ENCODE results near the gene NR6A1. TPM values are rescaled to one million over a fixed set of nuclear protein-coding genes. Genes with fewer than 3 reads are reported as not detected.

Gene NR6A1
- total and polyA plus RNA-seq, 4 experiments from 2014 or later: 0.06 TPM; not detected in 3

- Mint-ChIP-seq H3K27ac (no peak overlapping the region), H3K36me3 (no peaks in the 10 kb centered on the region), H3K27me3 (peaks cover 5 to 10% of the 10 kb centered on the region in 2 donors), H3K4me3 (no peak overlapping the region), H3K4me1 (peaks cover 0 to 2% (median 0%) of the 10 kb centered on the region in 4 donors), H3K9me3 (no peaks in the 10 kb centered on the region)
- Histone ChIP-seq H3K4me3 (ENCODE audit: low read length in 2 of 2) (no peak overlapping the region), H3K27me3 (ENCODE audit: insufficient read depth, low read length) (peaks cover 4% of the 10 kb centered on the region), H3K4me1 (ENCODE audit: insufficient read depth, low read length) (no peaks in the 10 kb centered on the region), H3K9me3 (ENCODE audit: control insufficient read depth in 1 of 2, low read length in 2 of 2) (no peaks in the 10 kb centered on the region), H3K27ac (ENCODE audit: low read depth, low read length) (no peak overlapping the region), H3K36me3 (ENCODE audit: insufficient read depth, low read length) (no peaks in the 10 kb centered on the region)
- ChIA-PET POLR2A (ENCODE audit: partially characterized antibody) (no interaction called here), CTCF (ENCODE audit: partially characterized antibody) (interaction anchor here (0.6 kb wide), 1 partner anchor 18 kb away, joined by 3 read pairs; no protein-coding TSS in a partner anchor)
- intact Hi-C loops (cut with micrococcal nuclease): loop anchor here (5.0 kb wide), 1 partner anchor 162 kb away; no protein-coding TSS in a partner anchor
- DNase-seq: no peak
Observed at GRCh38 chr9:124550072-124550471, 221.0 kb downstream of the NR6A1 start.

GRCh38 chr9:124549016-124549415, 222.1 kb downstream of the NR6A1 start:
- intact Hi-C loops (cut with micrococcal nuclease): no loop called here
- Mint-ChIP-seq H3K9me3 (no peaks in the 10 kb centered on the region), H3K4me3 (no peak overlapping the region), H3K36me3 (no peaks in the 10 kb centered on the region), H3K4me1 (peaks cover 0 to 2% (median 0%) of the 10 kb centered on the region in 4 donors), H3K27me3 (peaks cover 5 to 6% of the 10 kb centered on the region in 2 donors), H3K27ac (no peak overlapping the region)
- Histone ChIP-seq H3K4me1 (ENCODE audit: insufficient read depth, low read length) (no peaks in the 10 kb centered on the region), H3K9me3 (ENCODE audit: control insufficient read depth in 1 of 2, low read length in 2 of 2) (no peaks in the 10 kb centered on the region), H3K4me3 (ENCODE audit: low read length in 2 of 2) (no peak overlapping the region), H3K27me3 (ENCODE audit: insufficient read depth, low read length) (peaks cover 4% of the 10 kb centered on the region), H3K36me3 (ENCODE audit: insufficient read depth, low read length) (no peaks in the 10 kb centered on the region), H3K27ac (ENCODE audit: low read depth, low read length) (no peak overlapping the region)
- CTCF ChIA-PET (ENCODE audit: partially characterized antibody): interaction anchor here (1.1 kb wide), 1 partner anchor 16 kb away, joined by 4 read pairs; no protein-coding TSS in a partner anchor
- POLR2A ChIA-PET (ENCODE audit: partially characterized antibody): no interaction called here
- no peak for DNase-seq

GRCh38 chr9:124544535-124544934, 226.6 kb downstream of the NR6A1 start:
- Mint-ChIP-seq H3K4me3 (no peak overlapping the region), H3K27me3 (peaks cover 10 to 12% of the 10 kb centered on the region in 2 donors), H3K9me3 (no peaks in the 10 kb centered on the region), H3K27ac (no peak overlapping the region), H3K4me1 (peaks cover 0 to 2% (median 0%) of the 10 kb centered on the region in 4 donors), H3K36me3 (no peaks in the 10 kb centered on the region)
- Histone ChIP-seq H3K4me3 (ENCODE audit: low read length in 2 of 2) (no peak overlapping the region), H3K27ac (ENCODE audit: low read depth, low read length) (no peak overlapping the region), H3K27me3 (ENCODE audit: insufficient read depth, low read length) (no peaks in the 10 kb centered on the region), H3K4me1 (ENCODE audit: insufficient read depth, low read length) (no peaks in the 10 kb centered on the region), H3K36me3 (ENCODE audit: insufficient read depth, low read length) (no peaks in the 10 kb centered on the region), H3K9me3 (ENCODE audit: control insufficient read depth in 1 of 2, low read length in 2 of 2) (no peaks in the 10 kb centered on the region)
- ChIA-PET POLR2A (ENCODE audit: partially characterized antibody) (no interaction called here), CTCF (ENCODE audit: partially characterized antibody) (interaction anchor here (1.2 to 1.8 kb wide), 3 partner anchors 8 to 12 kb away, joined by 3 to 10 read pairs (median 6); no protein-coding TSS in a partner anchor)
- DNase-seq: no peak
- intact Hi-C loops (cut with micrococcal nuclease): no loop called here

GRCh38 chr9:124541824-124542223, 229.3 kb downstream of the NR6A1 start:
- Mint-ChIP-seq H3K4me1 (no peaks in the 10 kb centered on the region), H3K27me3 (peaks cover 6 to 7% of the 10 kb centered on the region in 2 donors), H3K4me3 (no peak overlapping the region), H3K9me3 (no peaks in the 10 kb centered on the region), H3K36me3 (no peaks in the 10 kb centered on the region), H3K27ac (peak overlapping the region in 1 of 7 donors; percentile 55)
- no peak for DNase-seq
- Histone ChIP-seq H3K27ac (ENCODE audit: low read depth, low read length) (no peak overlapping the region), H3K9me3 (ENCODE audit: control insufficient read depth in 1 of 2, low read length in 2 of 2) (no peaks in the 10 kb centered on the region), H3K4me3 (ENCODE audit: low read length in 2 of 2) (no peak overlapping the region), H3K27me3 (ENCODE audit: insufficient read depth, low read length) (no peaks in the 10 kb centered on the region), H3K36me3 (ENCODE audit: insufficient read depth, low read length) (no peaks in the 10 kb centered on the region), H3K4me1 (ENCODE audit: insufficient read depth, low read length) (no peaks in the 10 kb centered on the region)
- POLR2A ChIA-PET (ENCODE audit: partially characterized antibody): no interaction called here
- CTCF ChIA-PET (ENCODE audit: partially characterized antibody): interaction anchor here (1.1 kb wide), 1 partner anchor 10 kb away, joined by 3 read pairs; no protein-coding TSS in a partner anchor
- intact Hi-C loops (cut with micrococcal nuclease): no loop called here

- ChIA-PET CTCF (ENCODE audit: partially characterized antibody) (interaction anchor here (0.6 to 3.1 kb wide), 8 partner anchors 7 to 994 kb away, joined by 3 to 16 read pairs (median 4); no protein-coding TSS in a partner anchor), POLR2A (ENCODE audit: partially characterized antibody) (no interaction called here)
- DNase-seq: no peak
- H3K4me3 Mint-ChIP-seq: no peak overlapping the region
- peak overlapping the region in 1 of 7 donors; percentile 40 for H3K27ac Mint-ChIP-seq
- H3K27me3 Mint-ChIP-seq: peaks cover 9 to 10% of the 10 kb centered on the region in 2 donors
- H3K9me3 ChIP-seq (ENCODE audit: control insufficient read depth in 1 of 2, low read length in 2 of 2): no peaks in the 10 kb centered on the region
- peaks cover 0 to 2% (median 0%) of the 10 kb centered on the region in 4 donors for H3K4me1 Mint-ChIP-seq
- no peaks in the 10 kb centered on the region for H3K36me3 ChIP-seq (ENCODE audit: insufficient read depth, low read length)
- H3K4me1 ChIP-seq (ENCODE audit: insufficient read depth, low read length): no peaks in the 10 kb centered on the region
- H3K4me3 ChIP-seq (ENCODE audit: low read length in 2 of 2): no peak overlapping the region
- no peaks in the 10 kb centered on the region for H3K36me3 Mint-ChIP-seq
- no peaks in the 10 kb centered on the region for H3K9me3 Mint-ChIP-seq
- no peak overlapping the region for H3K27ac ChIP-seq (ENCODE audit: low read depth, low read length)
- H3K27me3 ChIP-seq (ENCODE audit: insufficient read depth, low read length): no peaks in the 10 kb centered on the region
- intact Hi-C loops (cut with micrococcal nuclease): loop anchor here (5.0 kb wide), 1 partner anchor 996 kb away; no protein-coding TSS in a partner anchor
Observed at GRCh38 chr9:124537926-124538325, 233.2 kb downstream of the NR6A1 start.

GRCh38 chr9:124535846-124536245, 235.3 kb downstream of the NR6A1 start:
- DNase-seq: no peak
- H3K9me3 Mint-ChIP-seq: no peaks in the 10 kb centered on the region
- no peak overlapping the region for H3K4me3 ChIP-seq (ENCODE audit: low read length in 2 of 2)
- ChIA-PET CTCF (ENCODE audit: partially characterized antibody) (interaction anchor here (1.0 to 3.1 kb wide), 7 partner anchors 8 to 409 kb away, joined by 3 to 16 read pairs (median 9); no protein-coding TSS in a partner anchor), POLR2A (ENCODE audit: partially characterized antibody) (no interaction called here)
- H3K4me3 Mint-ChIP-seq: no peak overlapping the region
- no peak overlapping the region for H3K27ac Mint-ChIP-seq
- H3K4me1 Mint-ChIP-seq: peaks cover 0 to 2% (median 0%) of the 10 kb centered on the region in 4 donors
- no peak overlapping the region for H3K27ac ChIP-seq (ENCODE audit: low read depth, low read length)
- no peaks in the 10 kb centered on the region for H3K36me3 ChIP-seq (ENCODE audit: insufficient read depth, low read length)
- H3K4me1 ChIP-seq (ENCODE audit: insufficient read depth, low read length): no peaks in the 10 kb centered on the region
- no peaks in the 10 kb centered on the region for H3K9me3 ChIP-seq (ENCODE audit: control insufficient read depth in 1 of 2, low read length in 2 of 2)
- no peaks in the 10 kb centered on the region for H3K27me3 ChIP-seq (ENCODE audit: insufficient read depth, low read length)
- H3K27me3 Mint-ChIP-seq: peaks cover 4 to 5% of the 10 kb centered on the region in 2 donors
- no peaks in the 10 kb centered on the region for H3K36me3 Mint-ChIP-seq
- intact Hi-C loops (cut with micrococcal nuclease): loop anchor here (5.0 kb wide), 1 partner anchor 994 kb away; no protein-coding TSS in a partner anchor

- H3K9me3 ChIP-seq (ENCODE audit: control insufficient read depth in 1 of 2, low read length in 2 of 2): no peaks in the 10 kb centered on the region
- H3K4me1 ChIP-seq (ENCODE audit: insufficient read depth, low read length): no peaks in the 10 kb centered on the region
- H3K36me3 ChIP-seq (ENCODE audit: insufficient read depth, low read length): no peaks in the 10 kb centered on the region
- Mint-ChIP-seq H3K4me3 (peak overlapping the region in 1 of 8 donors; percentile 38), H3K4me1 (peaks cover 0 to 2% (median 0%) of the 10 kb centered on the region in 4 donors), H3K27me3 (peaks cover 4 to 8% of the 10 kb centered on the region in 2 donors), H3K36me3 (no peaks in the 10 kb centered on the region), H3K9me3 (no peaks in the 10 kb centered on the region), H3K27ac (no peak overlapping the region)
- ChIA-PET POLR2A (ENCODE audit: partially characterized antibody) (no interaction called here), CTCF (ENCODE audit: partially characterized antibody) (interaction anchor here (0.8 to 1.8 kb wide), 5 partner anchors 9 to 18 kb away, joined by 3 to 6 read pairs (median 3); no protein-coding TSS in a partner anchor)
- no peak overlapping the region for H3K27ac ChIP-seq (ENCODE audit: low read depth, low read length)
- intact Hi-C loops (cut with micrococcal nuclease): no loop called here
- no peak overlapping the region for H3K4me3 ChIP-seq (ENCODE audit: low read length in 2 of 2)
- H3K27me3 ChIP-seq (ENCODE audit: insufficient read depth, low read length): no peaks in the 10 kb centered on the region
- no peak for DNase-seq
Observed at GRCh38 chr9:124532897-124533296, 238.2 kb downstream of the NR6A1 start.
